Panc1 (cell line): ENCODE measurements around the gene CELF6. TPM values are rescaled to one million over a fixed set of nuclear protein-coding genes. Genes with fewer than 3 reads are reported as not detected.

Experiments
- ATAC-seq: fragments of 200-7000 bp; cut with Tn5 transposase; 2 replicates; pipeline ENCODE4 v1.9.1; 2020; ENCODE audit warnings: mild to moderate bottlenecking, moderate library complexity
- BruUV-seq: library from RNA; stranded (reverse); fragments of 400-500 nt; replicated peaks from 2 replicates; lab custom pipeline; 2021; lab: Mats Ljungman, UMichigan
- CTCF ChIA-PET: fragments of 300-600 bp; sonication (Branson Sonifier 250); formaldehyde crosslinking; loops from one replicate; lab custom pipeline; 2022; ENCODE audit warnings: antibody characterized with exemption; lab: Charles Lee
- POLR2A ChIA-PET: fragments of 300-600 bp; sonication (Branson Sonifier 250); formaldehyde crosslinking; loops from one replicate; lab custom pipeline; 2022; ENCODE audit warnings: antibody characterized with exemption; lab: Charles Lee
- DNase-seq: peaks from one replicate; pipeline ENCODE4 v3.0.0-alpha.2; 2010; ENCODE audit warnings: low read depth, low spot score
- H3K27ac ChIP-seq: 2 replicates; pipeline ENCODE4 v1.5.1; 2011; ENCODE audit warnings: mild to moderate bottlenecking, low read length, inconsistent platforms
- H3K27me3 ChIP-seq: fragments of 200-500 bp; sonication (Bioruptor generic); 2 replicates; pipeline ENCODE4 v1.6.0; 2014; ENCODE audit warnings: low read length, inconsistent platforms; ENCODE audit not compliant: control insufficient read depth, insufficient read depth
- H3K36me3 ChIP-seq: fragments of 200-500 bp; sonication (Bioruptor generic); 2 replicates; pipeline ENCODE4 v1.5.1; 2014; ENCODE audit warnings: inconsistent platforms, mild to moderate bottlenecking, low read length, moderate library complexity; ENCODE audit not compliant: control insufficient read depth, insufficient read depth
- H3K4me1 ChIP-seq: 2 replicates; pipeline ENCODE4 v1.5.1; 2011; ENCODE audit warnings: inconsistent platforms, mild to moderate bottlenecking, low read length, moderate library complexity; ENCODE audit not compliant: control insufficient read depth, insufficient read depth
- H3K4me3 ChIP-seq, 2 experiments: 2 replicates each; pipeline ENCODE4 v1.5.1; 2011 to 2012; ENCODE audit warnings: low read depth in 2 of 2, low read length in 2 of 2, mild to moderate bottlenecking in 2 of 2, inconsistent platforms in 1 of 2, moderate library complexity in 1 of 2
- H3K9me3 ChIP-seq: fragments of 200-500 bp; sonication (Bioruptor generic); 2 replicates; pipeline ENCODE4 v1.5.1; 2014; ENCODE audit warnings: low read depth, mild to moderate bottlenecking, inconsistent platforms, low read length, moderate library complexity; ENCODE audit not compliant: control insufficient read depth, insufficient read depth
- POLR2AphosphoS5 ChIP-seq: IDR thresholded peaks from 2 replicates; pipeline ENCODE4 v1.6.1; 2012; ENCODE audit warnings: mild to moderate bottlenecking, low read depth, low read length, moderate library complexity
- SIN3A ChIP-seq: IDR thresholded peaks from 2 replicates; pipeline ENCODE4 v1.6.1; 2012; ENCODE audit warnings: low read depth, mild to moderate bottlenecking, low read length, moderate library complexity, borderline replicate concordance; ENCODE audit not compliant: insufficient read depth
- TCF7L2 ChIP-seq: IDR thresholded peaks from 2 replicates; pipeline ENCODE4 v1.6.1; 2011; ENCODE audit warnings: mild to moderate bottlenecking, low read depth, low read length, inconsistent platforms
- in situ Hi-C: cut with HindIII; loops from 2 replicates; pipeline ENCODE4 v1.10.0; 2016; ENCODE audit warnings: low sequenced_read_pairs, low pct_unique_long_range_greater_than_20kb
- intact Hi-C: fragments of 100-400 bp; cut with micrococcal nuclease; formaldehyde crosslinking; loops from one replicate; pipeline ENCODE4 v1.10.0; 2022; ENCODE audit not compliant: unreplicated experiment
- total RNA-seq: library from RNA; stranded (reverse); gene quantifications from one replicate; pipeline ENCODE4 v1.2.1, GENCODE V29; 2021; ENCODE audit not compliant: unreplicated experiment
- TF ChIP-seq, protein P1 (sequence below), 2 experiments: IDR thresholded peaks; 2 replicates each; pipeline ENCODE4 v1.6.1; 2011 to 2012; ENCODE audit warnings: low read depth in 2 of 2, control low read depth in 1 of 2, low read length in 1 of 2, mild to moderate bottlenecking in 1 of 2, moderate library complexity in 1 of 2; ENCODE audit not compliant: insufficient read depth in 1 of 2
- TF ChIP-seq, protein P2 (sequence below): fragments of 450-650 bp; IDR thresholded peaks from 2 replicates; pipeline ENCODE4 v1.5.1; 2017; ENCODE audit warnings: mild to moderate bottlenecking

CELF6 gene
- total RNA-seq, 1 experiment from 2014 or later: not detected

DNA sequence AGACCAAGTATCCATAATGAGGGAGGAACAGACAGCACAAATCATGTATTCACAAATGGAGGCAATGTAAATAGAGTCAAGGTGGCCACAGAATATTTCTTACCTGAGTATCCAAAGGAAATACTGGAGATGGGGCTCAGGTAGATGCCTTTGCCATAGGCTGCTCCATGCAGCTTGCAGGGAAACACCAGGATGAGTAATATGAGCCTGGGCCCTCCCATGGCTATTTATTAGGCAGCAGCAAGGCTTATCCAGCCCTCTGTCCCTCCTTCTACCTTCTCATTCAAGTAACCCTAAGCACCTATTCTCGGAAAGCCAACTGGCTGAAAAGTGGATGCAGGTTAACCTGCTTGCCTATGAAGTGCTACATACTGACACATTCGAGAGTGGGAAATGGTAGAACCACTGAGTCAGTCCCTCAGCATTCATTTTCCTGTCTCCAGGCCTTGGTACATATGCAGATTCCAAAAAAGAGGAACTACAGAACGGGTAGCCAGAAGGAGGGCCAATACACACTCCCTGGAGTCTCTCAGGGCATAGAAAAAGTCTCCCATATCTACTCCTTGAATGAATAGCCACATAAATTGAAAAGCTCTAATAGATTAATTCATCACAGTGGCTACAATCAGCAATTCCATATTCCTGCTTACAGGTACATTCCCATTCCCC is 70.7 kb downstream of the CELF6 start:
- TF ChIP-seq POLR2AphosphoS5 (no peak), SIN3A (no peak)
- TF ChIP-seq, protein P1, sequence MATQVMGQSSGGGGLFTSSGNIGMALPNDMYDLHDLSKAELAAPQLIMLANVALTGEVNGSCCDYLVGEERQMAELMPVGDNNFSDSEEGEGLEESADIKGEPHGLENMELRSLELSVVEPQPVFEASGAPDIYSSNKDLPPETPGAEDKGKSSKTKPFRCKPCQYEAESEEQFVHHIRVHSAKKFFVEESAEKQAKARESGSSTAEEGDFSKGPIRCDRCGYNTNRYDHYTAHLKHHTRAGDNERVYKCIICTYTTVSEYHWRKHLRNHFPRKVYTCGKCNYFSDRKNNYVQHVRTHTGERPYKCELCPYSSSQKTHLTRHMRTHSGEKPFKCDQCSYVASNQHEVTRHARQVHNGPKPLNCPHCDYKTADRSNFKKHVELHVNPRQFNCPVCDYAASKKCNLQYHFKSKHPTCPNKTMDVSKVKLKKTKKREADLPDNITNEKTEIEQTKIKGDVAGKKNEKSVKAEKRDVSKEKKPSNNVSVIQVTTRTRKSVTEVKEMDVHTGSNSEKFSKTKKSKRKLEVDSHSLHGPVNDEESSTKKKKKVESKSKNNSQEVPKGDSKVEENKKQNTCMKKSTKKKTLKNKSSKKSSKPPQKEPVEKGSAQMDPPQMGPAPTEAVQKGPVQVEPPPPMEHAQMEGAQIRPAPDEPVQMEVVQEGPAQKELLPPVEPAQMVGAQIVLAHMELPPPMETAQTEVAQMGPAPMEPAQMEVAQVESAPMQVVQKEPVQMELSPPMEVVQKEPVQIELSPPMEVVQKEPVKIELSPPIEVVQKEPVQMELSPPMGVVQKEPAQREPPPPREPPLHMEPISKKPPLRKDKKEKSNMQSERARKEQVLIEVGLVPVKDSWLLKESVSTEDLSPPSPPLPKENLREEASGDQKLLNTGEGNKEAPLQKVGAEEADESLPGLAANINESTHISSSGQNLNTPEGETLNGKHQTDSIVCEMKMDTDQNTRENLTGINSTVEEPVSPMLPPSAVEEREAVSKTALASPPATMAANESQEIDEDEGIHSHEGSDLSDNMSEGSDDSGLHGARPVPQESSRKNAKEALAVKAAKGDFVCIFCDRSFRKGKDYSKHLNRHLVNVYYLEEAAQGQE (IDR thresholded peaks at IDR 0.05; ENCODE audit: insufficient read depth in 1 of 2, low read depth in 2 of 2, low read length in 1 of 2): no peak
- CTCF ChIA-PET: no interaction called here
- no peaks in the 10 kb centered on the region for H3K4me1 ChIP-seq
- no peaks in the 10 kb centered on the region for H3K27me3 ChIP-seq
- no peak overlapping the region for H3K27ac ChIP-seq
- H3K9me3 ChIP-seq: no peaks in the 10 kb centered on the region
- ATAC-seq: no peak
- BruUV-seq: no TSS peak
- peaks cover 20% of the 10 kb centered on the region for H3K36me3 ChIP-seq
- DNase-seq: no peak
- POLR2A ChIA-PET: no interaction called here
- in situ Hi-C loops (no loop called here), intact Hi-C loops (no loop called here)
- H3K4me3 ChIP-seq: no peak overlapping the region

DNA sequence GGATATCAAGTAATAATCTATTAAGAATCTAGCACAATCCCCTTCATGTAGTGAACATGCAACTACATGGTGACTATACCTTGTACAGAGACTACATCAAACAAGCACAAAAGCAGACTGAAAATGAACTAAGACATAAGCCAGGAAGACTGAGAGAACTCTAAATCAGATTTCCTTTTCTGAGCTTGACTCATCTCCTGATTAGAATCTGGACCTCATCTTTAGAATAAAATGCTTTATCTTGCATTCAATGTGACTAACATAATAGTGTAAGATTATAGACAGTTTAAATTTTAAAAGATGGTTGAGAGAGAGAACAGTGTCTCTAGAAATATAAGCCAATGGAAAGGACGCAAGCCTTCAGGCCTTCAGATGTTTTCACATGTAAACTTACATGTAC is 71.4 kb downstream of the CELF6 start:
- DNase-seq (no peak), ATAC-seq (no peak)
- CTCF ChIA-PET: no interaction called here
- H3K4me3 ChIP-seq: no peak overlapping the region
- no peaks in the 10 kb centered on the region for H3K9me3 ChIP-seq
- no peaks in the 10 kb centered on the region for H3K27me3 ChIP-seq
- POLR2A ChIA-PET: no interaction called here
- peaks cover 19% of the 10 kb centered on the region for H3K36me3 ChIP-seq
- in situ Hi-C loops: no loop called here
- TF ChIP-seq SIN3A: no peak
- TF ChIP-seq, protein P2, sequence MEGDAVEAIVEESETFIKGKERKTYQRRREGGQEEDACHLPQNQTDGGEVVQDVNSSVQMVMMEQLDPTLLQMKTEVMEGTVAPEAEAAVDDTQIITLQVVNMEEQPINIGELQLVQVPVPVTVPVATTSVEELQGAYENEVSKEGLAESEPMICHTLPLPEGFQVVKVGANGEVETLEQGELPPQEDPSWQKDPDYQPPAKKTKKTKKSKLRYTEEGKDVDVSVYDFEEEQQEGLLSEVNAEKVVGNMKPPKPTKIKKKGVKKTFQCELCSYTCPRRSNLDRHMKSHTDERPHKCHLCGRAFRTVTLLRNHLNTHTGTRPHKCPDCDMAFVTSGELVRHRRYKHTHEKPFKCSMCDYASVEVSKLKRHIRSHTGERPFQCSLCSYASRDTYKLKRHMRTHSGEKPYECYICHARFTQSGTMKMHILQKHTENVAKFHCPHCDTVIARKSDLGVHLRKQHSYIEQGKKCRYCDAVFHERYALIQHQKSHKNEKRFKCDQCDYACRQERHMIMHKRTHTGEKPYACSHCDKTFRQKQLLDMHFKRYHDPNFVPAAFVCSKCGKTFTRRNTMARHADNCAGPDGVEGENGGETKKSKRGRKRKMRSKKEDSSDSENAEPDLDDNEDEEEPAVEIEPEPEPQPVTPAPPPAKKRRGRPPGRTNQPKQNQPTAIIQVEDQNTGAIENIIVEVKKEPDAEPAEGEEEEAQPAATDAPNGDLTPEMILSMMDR: no peak
- intact Hi-C loops: no loop called here
- no peak overlapping the region for H3K27ac ChIP-seq
- no peaks in the 10 kb centered on the region for H3K4me1 ChIP-seq
- BruUV-seq: no TSS peak

DNA sequence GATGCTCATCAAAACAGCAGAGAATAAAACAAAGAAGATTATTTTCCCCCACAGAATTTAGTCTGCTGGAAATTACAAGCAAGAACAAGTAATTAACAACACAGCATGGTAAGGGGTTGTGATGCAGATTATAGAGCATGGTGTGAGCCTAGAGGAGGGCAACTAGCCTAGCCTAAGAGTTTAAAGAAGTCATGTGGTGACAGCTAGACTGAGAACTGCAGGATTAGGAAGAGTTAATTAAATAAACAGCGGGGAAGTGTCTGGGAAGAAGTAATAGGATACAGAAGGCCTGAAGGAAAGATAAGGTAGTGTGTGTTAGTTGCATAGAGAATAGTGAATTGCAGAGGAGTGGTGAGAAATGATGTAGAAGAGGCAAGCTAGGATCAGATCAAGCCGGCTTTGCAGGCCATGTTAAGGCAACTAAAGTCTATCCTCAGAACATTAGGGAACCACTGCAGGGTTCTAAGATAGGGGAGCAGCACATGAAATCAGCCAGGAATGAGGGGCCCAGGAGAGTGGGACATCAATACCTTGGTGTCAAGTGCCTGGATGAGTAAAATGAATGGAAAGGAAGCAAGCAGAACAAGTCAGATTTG is 77.1 kb downstream of the CELF6 start:
- Histone ChIP-seq H3K9me3 (no peaks in the 10 kb centered on the region), H3K4me3 (no peak overlapping the region), H3K27ac (no peak overlapping the region), H3K4me1 (peaks cover 3% of the 10 kb centered on the region), H3K36me3 (peaks cover 6% of the 10 kb centered on the region; the same call in 1 of the 2 replicates), H3K27me3 (no peaks in the 10 kb centered on the region)
- in situ Hi-C loops (no loop called here), intact Hi-C loops (no loop called here)
- ATAC-seq (no peak), DNase-seq (no peak)
- BruUV-seq: no TSS peak
- ChIA-PET CTCF (no interaction called here), POLR2A (interaction anchor here (0.6 kb wide), 1 partner anchor 213 kb away, joined by 5 read pairs; no protein-coding TSS in a partner anchor)
- no peak for TF ChIP-seq TCF7L2
- TF ChIP-seq, protein P2: no peak
- TF ChIP-seq POLR2AphosphoS5: no peak
- no peak for TF ChIP-seq SIN3A
- TF ChIP-seq, protein P1 (IDR thresholded peaks at IDR 0.05; ENCODE audit: insufficient read depth in 1 of 2, low read depth in 2 of 2, low read length in 1 of 2): no peak
